ENCODE data around the gene GYPA.
"Not testable (repeated sequence)": the region's sequence is repeated elsewhere in the genome, so short reads cannot be mapped to it uniquely, and the experiment has no call there.

DNA sequence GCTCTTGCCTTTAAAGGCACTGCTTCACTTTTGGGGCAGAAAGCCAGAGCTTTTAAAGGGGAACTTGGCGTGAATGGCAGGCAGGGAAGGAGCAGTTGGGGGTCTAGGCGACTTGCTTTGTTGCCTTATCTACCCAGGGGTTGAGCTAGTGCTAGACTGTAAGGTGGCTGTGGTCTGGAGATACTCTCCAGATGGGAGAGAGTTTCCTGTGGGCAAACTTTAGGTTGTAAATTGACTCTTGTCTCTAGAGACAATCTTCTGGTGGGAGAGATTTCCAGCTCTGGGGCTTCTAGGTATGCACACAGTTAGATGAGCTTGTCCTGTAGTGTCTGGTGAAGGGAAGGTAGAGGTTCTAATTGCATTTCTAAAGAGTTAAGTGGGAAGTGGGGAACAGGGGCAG, 61.8 kb downstream of the GYPA start:
- TF ChIP-seq, protein P1, sequence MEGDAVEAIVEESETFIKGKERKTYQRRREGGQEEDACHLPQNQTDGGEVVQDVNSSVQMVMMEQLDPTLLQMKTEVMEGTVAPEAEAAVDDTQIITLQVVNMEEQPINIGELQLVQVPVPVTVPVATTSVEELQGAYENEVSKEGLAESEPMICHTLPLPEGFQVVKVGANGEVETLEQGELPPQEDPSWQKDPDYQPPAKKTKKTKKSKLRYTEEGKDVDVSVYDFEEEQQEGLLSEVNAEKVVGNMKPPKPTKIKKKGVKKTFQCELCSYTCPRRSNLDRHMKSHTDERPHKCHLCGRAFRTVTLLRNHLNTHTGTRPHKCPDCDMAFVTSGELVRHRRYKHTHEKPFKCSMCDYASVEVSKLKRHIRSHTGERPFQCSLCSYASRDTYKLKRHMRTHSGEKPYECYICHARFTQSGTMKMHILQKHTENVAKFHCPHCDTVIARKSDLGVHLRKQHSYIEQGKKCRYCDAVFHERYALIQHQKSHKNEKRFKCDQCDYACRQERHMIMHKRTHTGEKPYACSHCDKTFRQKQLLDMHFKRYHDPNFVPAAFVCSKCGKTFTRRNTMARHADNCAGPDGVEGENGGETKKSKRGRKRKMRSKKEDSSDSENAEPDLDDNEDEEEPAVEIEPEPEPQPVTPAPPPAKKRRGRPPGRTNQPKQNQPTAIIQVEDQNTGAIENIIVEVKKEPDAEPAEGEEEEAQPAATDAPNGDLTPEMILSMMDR (conservative IDR thresholded peaks at IDR 0.05) = not testable (repeated sequence)
- not testable (repeated sequence) for TF ChIP-seq ZFX (IDR thresholded peaks at IDR 0.05)
